NCI-H2171 treated with DMSO at 0.1 percent for 48 hours (cell line): ENCODE measurements around the gene PGGHG.
"Not testable (repeated sequence)": the region's sequence is repeated elsewhere in the genome, so short reads cannot be mapped to it uniquely, and the experiment has no call there.

Source experiments
- DNase-seq: peaks from one replicate; lab custom pipeline; 2025; lab: John Stamatoyannopoulos, UW

PGGHG gene

DNA sequence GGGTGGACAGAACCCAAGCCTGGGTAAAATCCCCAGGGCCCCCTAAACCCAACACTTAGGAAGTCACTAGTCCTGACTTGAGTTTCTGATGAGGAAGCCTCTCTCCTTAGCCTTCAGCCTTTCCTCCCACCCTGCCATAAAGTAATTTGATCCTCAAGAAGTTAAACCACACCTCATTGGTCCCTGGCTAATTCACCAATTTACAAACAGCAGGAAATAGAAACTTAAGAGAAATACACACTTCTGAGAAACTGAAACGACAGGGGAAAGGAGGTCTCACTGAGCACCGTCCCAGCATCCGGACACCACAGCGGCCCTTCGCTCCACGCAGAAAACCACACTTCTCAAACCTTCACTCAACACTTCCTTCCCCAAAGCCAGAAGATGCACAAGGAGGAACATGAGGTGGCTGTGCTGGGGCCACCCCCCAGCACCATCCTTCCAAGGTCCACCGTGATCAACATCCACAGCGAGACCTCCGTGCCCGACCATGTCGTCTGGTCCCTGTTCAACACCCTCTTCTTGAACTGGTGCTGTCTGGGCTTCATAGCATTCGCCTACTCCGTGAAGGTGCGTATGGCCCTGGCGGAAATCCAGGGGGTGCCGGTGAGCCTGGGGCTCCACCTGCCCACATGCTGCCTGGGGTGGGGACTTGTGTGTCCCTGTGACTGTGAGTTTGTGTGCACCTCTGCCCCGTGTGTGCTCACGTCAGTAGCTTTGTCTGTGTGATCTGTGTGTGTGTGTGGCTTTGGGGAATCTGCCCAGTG lies 25.0 kb downstream of the PGGHG start, which contains the start of gene IFITM1:
IFITM1 (plus strand) TSS at position 254 of the 767 bp plus-strand sequence; CDS start at position 385, 131 bp downstream.
- DNase-seq, result peak; percentile 2

GRCh38 chr11:314554-314875 lies 25.6 kb downstream of the PGGHG start:
- DNase-seq, result not testable (repeated sequence)

GRCh38 chr11:315051-315481 lies 26.1 kb downstream of the PGGHG start:
- no peak for DNase-seq

DNA sequence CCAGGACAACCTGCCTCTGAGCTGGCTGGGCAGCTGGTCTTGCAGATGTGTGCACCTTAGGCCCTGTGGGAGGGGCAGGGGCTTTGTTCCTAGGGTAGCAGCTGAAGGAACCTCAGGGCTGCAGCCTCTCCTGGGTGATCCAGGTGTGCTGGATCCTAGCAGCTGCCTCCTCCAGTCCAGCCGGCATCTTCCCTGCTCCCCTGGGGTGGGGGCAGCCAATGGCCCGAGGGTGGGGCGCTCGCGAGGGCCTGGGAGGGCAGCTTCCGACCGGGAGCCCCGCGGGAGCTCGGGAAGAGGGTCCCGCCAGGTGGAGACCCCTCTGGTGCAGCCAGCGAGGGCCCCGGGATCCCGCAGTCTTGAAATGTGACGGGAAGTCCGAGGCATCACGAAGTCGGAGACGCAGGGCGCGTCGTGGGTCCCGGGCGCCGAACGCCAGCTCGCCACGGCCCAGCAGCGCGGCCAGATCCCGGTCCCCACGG lies 26.6 kb downstream of the PGGHG start:
- no peak for DNase-seq

DNA sequence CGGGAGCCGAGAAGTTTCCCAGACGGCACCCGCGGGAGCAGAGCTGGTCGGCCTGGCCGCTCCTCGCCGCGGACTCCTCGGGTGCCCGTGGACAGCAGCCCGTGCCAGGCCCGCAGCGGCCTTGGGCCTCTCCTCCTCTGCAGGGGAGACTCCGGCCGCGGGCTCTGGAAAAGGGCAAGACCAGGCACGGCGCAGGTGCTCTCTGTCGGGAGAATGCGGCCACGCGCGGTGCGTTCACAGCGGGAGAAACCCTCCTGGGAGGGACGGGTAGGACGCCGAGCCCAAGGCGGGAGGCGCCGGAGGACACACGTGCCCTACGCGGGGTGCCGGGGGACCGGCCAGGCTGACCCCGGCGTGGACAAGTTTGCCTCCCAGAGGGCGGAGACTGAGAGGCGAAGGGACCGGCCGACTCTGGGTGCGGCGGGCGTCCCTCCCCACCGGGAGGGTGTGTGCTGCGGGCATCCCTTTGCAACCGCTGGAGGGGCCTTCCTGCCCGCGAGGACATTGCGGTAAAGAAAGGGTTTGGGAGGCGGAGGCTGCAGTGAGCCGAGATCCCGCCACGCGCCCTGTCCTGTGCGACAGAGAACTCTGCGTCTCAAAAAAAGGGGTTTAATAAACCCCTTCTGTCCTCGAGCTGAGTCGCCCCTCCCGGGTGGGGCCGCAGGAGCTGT lies 27.2 kb downstream of the PGGHG start:
- DNase-seq, result no peak

DNA sequence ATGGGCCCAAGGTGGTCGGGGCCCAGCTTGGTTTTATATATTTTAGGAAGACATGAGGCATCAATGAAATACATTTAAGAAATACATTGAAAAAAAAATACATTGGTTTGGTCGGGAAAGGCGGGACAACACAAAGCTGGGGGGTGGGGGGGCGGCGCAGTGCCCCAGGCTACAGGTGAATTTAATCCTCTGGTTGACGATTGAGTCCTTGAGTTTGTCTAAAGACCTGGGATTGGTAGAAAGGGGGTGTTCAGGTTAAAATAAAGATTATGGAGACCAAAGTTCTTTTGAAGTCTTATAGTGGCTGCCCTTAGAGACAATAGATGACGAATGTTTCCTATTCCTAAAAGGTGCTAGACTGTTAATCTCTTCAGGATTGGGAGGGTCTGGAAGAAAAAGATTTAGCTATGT lies 28.0 kb downstream of the PGGHG start:
- no peak for DNase-seq

DNA sequence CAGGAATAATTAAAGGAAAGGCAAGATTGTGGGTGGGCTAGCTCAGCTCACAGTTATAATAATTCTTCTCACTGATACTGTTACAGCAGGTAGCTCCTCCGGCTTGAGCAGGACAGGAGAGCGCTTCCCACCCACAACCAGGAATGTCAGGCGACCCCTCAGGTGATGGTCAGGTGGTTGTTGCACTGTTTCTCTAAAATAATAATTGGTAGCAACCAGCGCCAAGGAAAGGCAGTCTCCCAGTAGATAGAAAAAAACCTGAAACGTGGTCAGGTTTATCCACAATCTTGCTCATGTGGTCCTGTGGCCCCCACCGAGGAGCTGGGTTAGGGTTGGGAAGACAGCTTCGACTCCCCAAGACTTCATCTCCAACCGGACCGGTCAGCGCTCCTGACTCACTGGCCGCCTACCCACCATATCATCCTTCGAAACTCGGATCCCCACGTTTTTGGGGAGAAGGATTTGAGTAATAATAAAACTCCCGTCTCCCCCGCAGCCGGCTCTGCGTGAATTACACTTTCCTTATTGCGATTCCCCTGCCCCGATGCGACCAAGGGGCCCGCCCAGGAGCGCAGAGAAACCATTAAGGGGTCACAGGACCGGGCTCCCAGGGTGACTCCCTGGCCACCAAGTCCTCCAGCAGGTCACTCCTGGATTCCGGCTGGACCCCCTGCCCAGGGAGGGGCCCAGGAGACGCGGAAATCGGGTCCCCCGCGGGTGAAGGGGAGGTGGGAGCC lies 28.9 kb downstream of the PGGHG start:
- not testable (repeated sequence) for DNase-seq

GRCh38 chr11:318405-319120 lies 29.6 kb downstream of the PGGHG start:
- DNase-seq, result not testable (repeated sequence)

GRCh38 chr11:319121-319887 lies 30.4 kb downstream of the PGGHG start:
- DNase-seq, result not testable (repeated sequence)

DNA sequence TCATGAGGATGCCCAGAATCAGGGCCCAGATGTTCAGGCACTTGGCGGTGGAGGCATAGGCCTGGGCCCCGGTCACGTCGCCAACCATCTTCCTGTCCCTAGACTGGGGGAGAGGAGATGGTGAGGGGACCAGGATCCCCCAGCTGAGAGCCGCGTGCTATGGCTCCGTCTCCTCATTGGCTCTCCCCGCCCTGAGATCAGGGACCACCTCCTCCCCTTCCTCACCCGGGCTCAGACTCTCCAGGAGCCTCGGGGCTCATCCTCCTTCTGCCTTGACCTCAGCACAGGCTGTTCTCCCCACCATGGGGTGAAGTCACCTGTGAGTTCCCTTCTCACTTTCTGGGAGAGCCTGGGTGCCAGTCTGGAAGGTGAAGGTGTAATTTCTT lies 31.0 kb downstream of the PGGHG start:
- not testable (repeated sequence) for DNase-seq

DNA sequence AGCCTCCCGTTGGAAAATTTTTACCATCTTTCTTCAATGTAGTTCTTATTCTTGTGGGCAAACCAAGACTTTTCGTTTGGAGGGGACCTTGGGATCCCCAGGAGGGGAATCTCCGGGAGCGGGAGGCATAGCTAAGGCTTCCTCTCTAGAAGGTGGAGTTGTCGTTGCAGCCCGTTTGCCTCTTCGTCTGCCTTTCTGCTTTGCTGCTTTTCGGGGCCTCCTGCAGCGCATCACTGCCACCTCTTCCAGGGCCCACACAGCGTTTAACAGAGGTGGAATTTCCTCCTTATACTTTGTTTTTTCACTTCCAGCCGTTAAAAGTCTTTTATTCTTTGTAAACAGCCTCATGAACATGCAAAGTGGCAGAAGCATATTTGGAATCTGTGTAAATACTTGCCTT lies 35.2 kb downstream of the PGGHG start:
- DNase-seq, result no peak

- DNase-seq, result not testable (repeated sequence)
Measured at GRCh38 chr11:324593-325517, 35.9 kb downstream of the PGGHG start.

DNA sequence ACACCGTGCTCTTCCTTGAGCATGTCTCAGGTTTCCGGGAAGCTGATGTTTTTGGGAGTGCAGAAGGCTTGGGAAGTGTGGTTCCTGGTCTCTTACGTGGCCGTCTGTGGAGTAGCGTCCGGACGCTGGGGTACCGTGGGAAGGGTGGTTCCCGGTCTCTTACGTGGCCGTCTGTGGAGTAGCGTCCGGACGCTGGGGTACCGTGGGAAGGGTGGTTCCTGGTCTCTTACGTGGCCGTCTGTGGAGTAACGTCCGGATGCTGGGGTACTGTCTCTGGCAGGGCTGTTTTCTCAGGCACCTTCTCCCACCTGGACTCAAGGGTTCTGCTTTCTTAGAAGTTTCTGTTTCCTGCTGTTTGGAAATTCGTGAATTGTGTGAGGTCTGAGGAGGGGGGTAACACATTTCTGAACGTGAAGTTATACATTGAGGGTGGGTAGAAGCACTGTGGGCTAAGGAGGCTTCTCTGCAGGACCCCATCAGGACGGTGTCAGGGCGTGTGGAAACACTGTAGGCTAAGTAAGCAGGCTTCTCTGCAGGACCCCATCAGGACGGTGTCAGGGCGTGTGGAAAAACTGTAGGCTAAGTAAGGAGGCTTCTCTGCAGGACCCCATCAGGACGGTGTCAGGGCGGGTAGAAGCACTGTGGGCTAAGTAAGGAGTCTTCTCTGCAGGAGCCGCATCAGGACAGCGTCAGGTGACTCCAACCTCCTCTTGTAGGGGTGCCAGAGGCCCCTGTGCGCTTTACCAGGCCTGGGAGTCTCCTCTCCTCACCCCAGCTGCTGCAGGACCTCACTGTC lies 37.1 kb downstream of the PGGHG start:
- no peak for DNase-seq

DNA sequence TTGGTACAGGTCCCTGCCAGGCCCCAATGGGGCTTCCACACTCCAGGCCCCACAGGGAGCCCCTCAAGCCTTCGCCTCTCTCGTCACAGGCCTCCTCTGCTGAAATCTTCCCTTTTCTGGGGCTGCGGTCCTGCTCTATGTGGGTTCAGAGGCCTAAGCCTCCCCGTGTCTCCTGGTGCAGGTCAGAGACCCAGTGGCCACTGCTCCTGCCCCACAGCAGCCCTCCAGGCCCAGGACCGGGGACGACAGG lies 37.6 kb downstream of the PGGHG start:
- no peak for DNase-seq

- DNase-seq, result no peak
Measured at GRCh38 chr11:326842-327580, 38.1 kb downstream of the PGGHG start.

- no peak for DNase-seq
Measured at GRCh38 chr11:327581-327923, 38.6 kb downstream of the PGGHG start.

DNA sequence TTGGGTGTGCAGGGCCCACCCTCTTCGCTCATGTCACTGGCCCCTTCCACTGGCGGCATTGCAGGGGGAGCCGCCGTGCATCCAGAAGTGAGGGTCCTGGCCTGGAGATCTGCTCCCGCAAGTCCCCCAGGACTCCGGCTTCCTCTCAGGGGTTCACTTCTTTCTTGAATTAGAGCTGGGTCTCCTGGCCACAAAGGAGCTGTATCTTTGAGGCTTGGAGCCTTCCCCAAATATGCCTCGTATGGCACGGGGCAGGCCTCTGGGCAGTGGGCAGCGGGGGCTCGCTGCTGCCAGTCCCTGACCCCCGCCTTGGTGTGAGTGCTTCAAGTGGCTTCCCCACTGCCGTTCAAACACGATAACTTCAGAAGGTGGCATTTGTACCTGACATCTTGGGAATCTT lies 39.1 kb downstream of the PGGHG start:
- no peak for DNase-seq

DNA sequence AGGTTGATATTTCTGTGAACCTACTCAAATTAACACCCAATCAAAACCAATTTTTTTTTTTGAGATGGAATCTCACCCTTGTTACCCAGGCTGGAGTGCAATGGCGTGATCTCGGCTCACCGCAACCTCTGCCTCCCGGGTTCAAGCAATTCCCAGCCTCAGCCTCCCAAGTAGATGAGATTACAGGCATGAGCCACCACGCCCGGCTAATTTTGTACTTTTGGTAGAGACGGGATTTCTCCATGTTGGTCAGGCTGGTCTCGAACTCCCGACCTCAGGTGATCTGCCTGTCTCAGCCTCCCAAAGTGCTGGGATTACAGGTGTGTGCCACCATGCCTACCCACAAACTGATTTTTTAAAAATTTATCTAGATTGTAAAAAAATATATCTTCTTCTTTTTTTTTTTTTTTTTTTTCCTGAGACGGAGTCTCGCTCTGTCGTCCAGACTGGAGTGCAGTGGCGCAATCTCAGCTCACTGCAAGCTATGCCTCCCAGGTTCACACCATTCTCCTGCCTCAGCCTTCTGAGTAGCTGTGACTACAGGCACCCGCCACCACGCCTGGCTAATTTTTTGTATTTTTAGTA lies 39.7 kb downstream of the PGGHG start:
- not testable (repeated sequence) for DNase-seq

DNA sequence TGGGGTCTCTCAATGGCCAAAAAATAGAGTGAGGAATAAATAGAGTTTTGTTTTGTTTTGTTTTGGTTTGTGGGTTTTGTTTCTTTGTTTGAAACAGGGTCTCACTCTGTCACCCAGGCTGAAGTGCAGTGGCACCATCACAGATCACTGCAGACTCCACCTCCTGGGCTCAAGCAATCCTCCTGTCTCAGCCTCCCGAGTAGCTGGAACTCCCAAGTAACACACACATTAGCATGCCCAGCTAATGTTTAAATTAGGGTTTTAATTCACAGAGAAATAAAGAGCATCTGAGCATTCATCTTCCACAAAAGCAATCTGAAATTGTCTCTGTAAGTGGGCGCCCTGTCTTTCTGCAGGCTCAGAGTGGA lies 40.9 kb downstream of the PGGHG start:
- DNase-seq, result no peak
